ENCODE measurements around the gene LSAMP.

DNA sequence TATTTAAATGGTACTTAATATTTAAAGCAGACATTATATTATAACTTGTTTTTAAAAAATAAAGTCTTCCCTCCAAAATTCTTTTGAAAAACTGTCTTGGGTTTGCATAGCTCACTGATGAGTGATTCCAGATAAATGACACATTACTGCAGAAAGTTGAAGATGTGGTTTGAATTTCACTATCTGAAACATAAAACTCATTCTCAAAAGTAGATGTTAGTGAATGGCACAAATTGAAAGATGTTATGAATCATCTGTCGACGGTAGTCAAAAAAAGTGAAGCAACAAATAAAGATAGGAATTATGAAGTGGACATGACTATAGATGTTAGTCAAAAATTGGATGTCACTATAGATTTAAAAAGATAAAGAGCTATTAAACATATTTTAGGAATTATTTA lies 541.4 kb downstream of the LSAMP start:
- TF ChIP-seq, protein P1, sequence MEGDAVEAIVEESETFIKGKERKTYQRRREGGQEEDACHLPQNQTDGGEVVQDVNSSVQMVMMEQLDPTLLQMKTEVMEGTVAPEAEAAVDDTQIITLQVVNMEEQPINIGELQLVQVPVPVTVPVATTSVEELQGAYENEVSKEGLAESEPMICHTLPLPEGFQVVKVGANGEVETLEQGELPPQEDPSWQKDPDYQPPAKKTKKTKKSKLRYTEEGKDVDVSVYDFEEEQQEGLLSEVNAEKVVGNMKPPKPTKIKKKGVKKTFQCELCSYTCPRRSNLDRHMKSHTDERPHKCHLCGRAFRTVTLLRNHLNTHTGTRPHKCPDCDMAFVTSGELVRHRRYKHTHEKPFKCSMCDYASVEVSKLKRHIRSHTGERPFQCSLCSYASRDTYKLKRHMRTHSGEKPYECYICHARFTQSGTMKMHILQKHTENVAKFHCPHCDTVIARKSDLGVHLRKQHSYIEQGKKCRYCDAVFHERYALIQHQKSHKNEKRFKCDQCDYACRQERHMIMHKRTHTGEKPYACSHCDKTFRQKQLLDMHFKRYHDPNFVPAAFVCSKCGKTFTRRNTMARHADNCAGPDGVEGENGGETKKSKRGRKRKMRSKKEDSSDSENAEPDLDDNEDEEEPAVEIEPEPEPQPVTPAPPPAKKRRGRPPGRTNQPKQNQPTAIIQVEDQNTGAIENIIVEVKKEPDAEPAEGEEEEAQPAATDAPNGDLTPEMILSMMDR (IDR thresholded peaks at IDR 0.05), result no peak
- no peak for TF ChIP-seq POLR2A (IDR thresholded peaks at IDR 0.05)
